ENCODE results near the gene CAMK4. TPM values are rescaled to one million over a fixed set of nuclear protein-coding genes. Genes with fewer than 3 reads are reported as not detected.
"Not testable (repeated sequence)": the region's sequence is repeated elsewhere in the genome, so short reads cannot be mapped to it uniquely, and the experiment has no call there.

CAMK4 gene
- total RNA-seq, 2 donors from 2014 or later, result 3.8 to 6.6 TPM

DNA sequence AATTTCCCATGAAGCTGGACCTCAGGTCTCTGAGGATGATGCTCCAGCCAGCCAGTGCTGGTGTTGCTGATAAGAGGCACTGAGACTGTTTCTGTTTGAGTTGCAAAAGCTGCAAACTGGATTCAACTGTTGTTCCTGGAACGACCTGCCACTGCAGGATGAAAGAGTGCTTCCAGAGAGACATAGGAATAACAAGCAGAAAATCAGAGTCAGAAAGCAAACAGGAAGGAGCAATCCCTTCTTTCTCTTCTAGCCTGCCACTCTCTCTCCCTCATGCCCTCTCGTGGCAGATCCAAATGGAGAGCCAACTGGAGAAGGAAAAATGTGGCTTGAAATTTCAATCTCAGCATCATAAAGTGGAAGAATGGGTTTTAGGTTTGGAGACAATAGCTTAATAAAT, 177.7 kb downstream of the CAMK4 start:
- DNase-seq (ENCODE audit: low spot score) (no peak), ATAC-seq (ENCODE audit: insufficient number of reproducible peaks, low FRiP score, low read depth) (no peak)
- Histone ChIP-seq H3K4me1 (ENCODE audit: control insufficient read depth in 1 of 2, low read depth in 2 of 2) (no peaks in the 10 kb centered on the region), H3K27ac (no peak overlapping the region), H3K36me3 (no peaks in the 10 kb centered on the region), H3K9me3 (no peaks in the 10 kb centered on the region), H3K27me3 (replicated peaks; ENCODE audit: insufficient read depth) (no peaks in the 10 kb centered on the region), H3K4me3 (no peak overlapping the region)
- TF ChIP-seq, protein P1, sequence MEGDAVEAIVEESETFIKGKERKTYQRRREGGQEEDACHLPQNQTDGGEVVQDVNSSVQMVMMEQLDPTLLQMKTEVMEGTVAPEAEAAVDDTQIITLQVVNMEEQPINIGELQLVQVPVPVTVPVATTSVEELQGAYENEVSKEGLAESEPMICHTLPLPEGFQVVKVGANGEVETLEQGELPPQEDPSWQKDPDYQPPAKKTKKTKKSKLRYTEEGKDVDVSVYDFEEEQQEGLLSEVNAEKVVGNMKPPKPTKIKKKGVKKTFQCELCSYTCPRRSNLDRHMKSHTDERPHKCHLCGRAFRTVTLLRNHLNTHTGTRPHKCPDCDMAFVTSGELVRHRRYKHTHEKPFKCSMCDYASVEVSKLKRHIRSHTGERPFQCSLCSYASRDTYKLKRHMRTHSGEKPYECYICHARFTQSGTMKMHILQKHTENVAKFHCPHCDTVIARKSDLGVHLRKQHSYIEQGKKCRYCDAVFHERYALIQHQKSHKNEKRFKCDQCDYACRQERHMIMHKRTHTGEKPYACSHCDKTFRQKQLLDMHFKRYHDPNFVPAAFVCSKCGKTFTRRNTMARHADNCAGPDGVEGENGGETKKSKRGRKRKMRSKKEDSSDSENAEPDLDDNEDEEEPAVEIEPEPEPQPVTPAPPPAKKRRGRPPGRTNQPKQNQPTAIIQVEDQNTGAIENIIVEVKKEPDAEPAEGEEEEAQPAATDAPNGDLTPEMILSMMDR (IDR thresholded peaks at IDR 0.05), result no peak

- DNase-seq (ENCODE audit: low spot score), result no peak
- no peaks in the 10 kb centered on the region for H3K36me3 ChIP-seq
Observed at GRCh38 chr5:111404270-111404769, 180.1 kb downstream of the CAMK4 start.

GRCh38 chr5:111407562-111407961, 183.4 kb downstream of the CAMK4 start:
- Histone ChIP-seq H3K4me3 (no peak overlapping the region), H3K36me3 (no peaks in the 10 kb centered on the region), H3K27me3 (replicated peaks; ENCODE audit: insufficient read depth) (no peaks in the 10 kb centered on the region), H3K4me1 (ENCODE audit: control insufficient read depth in 1 of 2, low read depth in 2 of 2) (no peaks in the 10 kb centered on the region), H3K27ac (no peak overlapping the region), H3K9me3 (no peaks in the 10 kb centered on the region)
- TF ChIP-seq, protein P1 (IDR thresholded peaks at IDR 0.05), result no peak
- DNase-seq (ENCODE audit: low spot score), result no peak
- ATAC-seq (ENCODE audit: insufficient number of reproducible peaks, low FRiP score, low read depth), result no peak

More at GRCh38 chr5:111404270-111404769, 180.1 kb downstream of the CAMK4 start:
- Histone ChIP-seq H3K4me3 (no peak overlapping the region), H3K27ac (no peak overlapping the region), H3K9me3 (no peaks in the 10 kb centered on the region), H3K27me3 (replicated peaks; ENCODE audit: insufficient read depth) (no peaks in the 10 kb centered on the region), H3K4me1 (ENCODE audit: control insufficient read depth in 1 of 2, low read depth in 2 of 2) (no peaks in the 10 kb centered on the region)
- TF ChIP-seq, protein P1 (IDR thresholded peaks at IDR 0.05), result no peak
- ATAC-seq (ENCODE audit: insufficient number of reproducible peaks, low FRiP score, low read depth), result no peak

GRCh38 chr5:111408817-111409216, 184.6 kb downstream of the CAMK4 start:
- ATAC-seq (ENCODE audit: insufficient number of reproducible peaks, low FRiP score, low read depth), result no peak
- no peaks in the 10 kb centered on the region for H3K9me3 ChIP-seq

GRCh38 chr5:111409266-111409665, 185.1 kb downstream of the CAMK4 start:
- H3K27ac ChIP-seq; H3K4me1 ChIP-seq (ENCODE audit: control insufficient read depth in 1 of 2, low read depth in 2 of 2); H3K4me3 ChIP-seq; DNase-seq (ENCODE audit: low spot score); H3K27me3 ChIP-seq (replicated peaks; ENCODE audit: insufficient read depth); H3K36me3 ChIP-seq; H3K9me3 ChIP-seq; ATAC-seq (ENCODE audit: insufficient number of reproducible peaks, low FRiP score, low read depth): not testable (repeated sequence)

More at GRCh38 chr5:111408817-111409216, 184.6 kb downstream of the CAMK4 start:
- Histone ChIP-seq H3K4me1 (ENCODE audit: control insufficient read depth in 1 of 2, low read depth in 2 of 2) (no peaks in the 10 kb centered on the region), H3K4me3 (no peak overlapping the region), H3K36me3 (no peaks in the 10 kb centered on the region), H3K27ac (no peak overlapping the region), H3K27me3 (replicated peaks; ENCODE audit: insufficient read depth) (no peaks in the 10 kb centered on the region)
- DNase-seq (ENCODE audit: low spot score), result no peak
- TF ChIP-seq, protein P1 (IDR thresholded peaks at IDR 0.05), result no peak

DNA sequence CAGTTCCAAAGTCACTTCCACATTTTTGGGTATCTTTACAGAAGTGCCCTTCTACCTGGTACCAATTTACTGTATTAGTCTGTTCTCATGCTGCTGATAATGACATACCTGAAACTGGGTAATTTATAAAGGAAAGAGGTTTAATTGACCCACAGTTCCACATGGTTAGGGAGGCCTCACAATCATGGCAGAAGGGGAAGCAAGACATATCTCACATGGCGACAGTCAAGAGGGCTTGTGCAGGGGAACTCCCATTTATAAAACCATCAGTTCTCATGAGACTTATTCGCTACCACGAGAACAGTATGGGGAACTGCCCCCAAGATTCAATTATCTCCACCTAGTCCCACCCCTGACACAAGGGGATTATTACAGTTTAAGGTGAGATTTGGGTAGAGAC, 185.9 kb downstream of the CAMK4 start:
- not testable (repeated sequence) for ATAC-seq (ENCODE audit: insufficient number of reproducible peaks, low FRiP score, low read depth); DNase-seq (ENCODE audit: low spot score); H3K27ac ChIP-seq; H3K9me3 ChIP-seq; H3K27me3 ChIP-seq (replicated peaks; ENCODE audit: insufficient read depth); H3K36me3 ChIP-seq; H3K4me3 ChIP-seq; H3K4me1 ChIP-seq (ENCODE audit: control insufficient read depth in 1 of 2, low read depth in 2 of 2)

All from thoracic aorta (tissue), 2 donors.